Measurements from ENCODE around the gene KRT71.

Gene KRT71

GRCh38 chr12:52496054-52496453 lies 56.9 kb downstream of the KRT71 start:
- Histone ChIP-seq H3K4me3 (no peak overlapping the region), H3K27me3 (peaks cover 0 to 6% of the 10 kb centered on the region in 2 donors), H3K27ac (no peak overlapping the region), H3K4me1 (peaks cover 0 to 12% (median 4%) of the 10 kb centered on the region in 4 donors), H3K9me3 (no peaks in the 10 kb centered on the region), H3K36me3 (no peaks in the 10 kb centered on the region)
- DNase-seq, result no peak
- intact Hi-C loops (cut with DNase I; ENCODE audit: low total_unique reads), result no loop called here
- no peak for TF ChIP-seq CTCF (IDR thresholded peaks at IDR 0.05)

GRCh38 chr12:52495389-52495788 lies 57.6 kb downstream of the KRT71 start:
- no peak overlapping the region for H3K4me3 ChIP-seq
- H3K36me3 ChIP-seq, result no peaks in the 10 kb centered on the region
- H3K4me1 ChIP-seq, result peaks cover 0 to 12% (median 4%) of the 10 kb centered on the region in 4 donors
- DNase-seq, result no peak
- intact Hi-C loops (cut with DNase I; ENCODE audit: low total_unique reads), result no loop called here
- H3K27ac ChIP-seq, result no peak overlapping the region
- peaks cover 0 to 6% of the 10 kb centered on the region in 2 donors for H3K27me3 ChIP-seq
- no peaks in the 10 kb centered on the region for H3K9me3 ChIP-seq
- TF ChIP-seq CTCF (IDR thresholded peaks at IDR 0.05), result no peak

GRCh38 chr12:52494518-52494917 lies 58.4 kb downstream of the KRT71 start:
- Histone ChIP-seq H3K4me1 (peaks cover 0 to 12% (median 4%) of the 10 kb centered on the region in 4 donors), H3K36me3 (no peaks in the 10 kb centered on the region), H3K27me3 (peaks cover 0 to 6% of the 10 kb centered on the region in 2 donors), H3K27ac (no peak overlapping the region), H3K4me3 (no peak overlapping the region), H3K9me3 (no peaks in the 10 kb centered on the region)
- peak in 1 of 2 donors; percentile 49 for DNase-seq
- intact Hi-C loops (cut with DNase I; ENCODE audit: low total_unique reads), result no loop called here
- TF ChIP-seq CTCF (IDR thresholded peaks at IDR 0.05), result no peak

GRCh38 chr12:52494100-52494499 lies 58.8 kb downstream of the KRT71 start:
- TF ChIP-seq CTCF (IDR thresholded peaks at IDR 0.05), result no peak
- no peak for DNase-seq
- Histone ChIP-seq H3K4me1 (peaks cover 0 to 12% (median 4%) of the 10 kb centered on the region in 4 donors), H3K27me3 (peaks cover 0 to 6% of the 10 kb centered on the region in 2 donors), H3K9me3 (no peaks in the 10 kb centered on the region), H3K36me3 (no peaks in the 10 kb centered on the region), H3K27ac (no peak overlapping the region), H3K4me3 (no peak overlapping the region)
- intact Hi-C loops (cut with DNase I; ENCODE audit: low total_unique reads), result no loop called here

Data from tibial artery (tissue), 4 donors.